Neuron (in vitro differentiated cells): ENCODE results near the gene USP25.

ENCODE experiments used
- H2AFZ ChIP-seq: one replicate; pipeline ENCODE4 v1.6.1; 2013; ENCODE audit warnings: low read depth, mild to moderate bottlenecking, inconsistent platforms, low read length, moderate library complexity
- H3K27me3 ChIP-seq: one replicate; pipeline ENCODE4 v1.6.1; 2013; ENCODE audit warnings: low read length; ENCODE audit not compliant: insufficient read depth
- H3K36me3 ChIP-seq: one replicate; pipeline ENCODE4 v1.6.1; 2013; ENCODE audit warnings: low read length; ENCODE audit not compliant: insufficient read depth
- H3K4me1 ChIP-seq: one replicate; pipeline ENCODE4 v1.6.1; 2013; ENCODE audit warnings: low read length; ENCODE audit not compliant: insufficient read depth
- H3K4me3 ChIP-seq: 2 replicates; pipeline ENCODE4 v1.5.1; 2013; ENCODE audit warnings: mild to moderate bottlenecking, low read length, moderate library complexity
- H3K9me3 ChIP-seq: one replicate; pipeline ENCODE4 v1.6.1; 2013; ENCODE audit warnings: low read length

USP25 gene, protein sequence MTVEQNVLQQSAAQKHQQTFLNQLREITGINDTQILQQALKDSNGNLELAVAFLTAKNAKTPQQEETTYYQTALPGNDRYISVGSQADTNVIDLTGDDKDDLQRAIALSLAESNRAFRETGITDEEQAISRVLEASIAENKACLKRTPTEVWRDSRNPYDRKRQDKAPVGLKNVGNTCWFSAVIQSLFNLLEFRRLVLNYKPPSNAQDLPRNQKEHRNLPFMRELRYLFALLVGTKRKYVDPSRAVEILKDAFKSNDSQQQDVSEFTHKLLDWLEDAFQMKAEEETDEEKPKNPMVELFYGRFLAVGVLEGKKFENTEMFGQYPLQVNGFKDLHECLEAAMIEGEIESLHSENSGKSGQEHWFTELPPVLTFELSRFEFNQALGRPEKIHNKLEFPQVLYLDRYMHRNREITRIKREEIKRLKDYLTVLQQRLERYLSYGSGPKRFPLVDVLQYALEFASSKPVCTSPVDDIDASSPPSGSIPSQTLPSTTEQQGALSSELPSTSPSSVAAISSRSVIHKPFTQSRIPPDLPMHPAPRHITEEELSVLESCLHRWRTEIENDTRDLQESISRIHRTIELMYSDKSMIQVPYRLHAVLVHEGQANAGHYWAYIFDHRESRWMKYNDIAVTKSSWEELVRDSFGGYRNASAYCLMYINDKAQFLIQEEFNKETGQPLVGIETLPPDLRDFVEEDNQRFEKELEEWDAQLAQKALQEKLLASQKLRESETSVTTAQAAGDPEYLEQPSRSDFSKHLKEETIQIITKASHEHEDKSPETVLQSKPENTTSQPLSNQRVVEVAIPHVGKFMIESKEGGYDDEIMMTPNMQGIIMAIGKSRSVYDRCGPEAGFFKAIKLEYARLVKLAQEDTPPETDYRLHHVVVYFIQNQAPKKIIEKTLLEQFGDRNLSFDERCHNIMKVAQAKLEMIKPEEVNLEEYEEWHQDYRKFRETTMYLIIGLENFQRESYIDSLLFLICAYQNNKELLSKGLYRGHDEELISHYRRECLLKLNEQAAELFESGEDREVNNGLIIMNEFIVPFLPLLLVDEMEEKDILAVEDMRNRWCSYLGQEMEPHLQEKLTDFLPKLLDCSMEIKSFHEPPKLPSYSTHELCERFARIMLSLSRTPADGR

DNA sequence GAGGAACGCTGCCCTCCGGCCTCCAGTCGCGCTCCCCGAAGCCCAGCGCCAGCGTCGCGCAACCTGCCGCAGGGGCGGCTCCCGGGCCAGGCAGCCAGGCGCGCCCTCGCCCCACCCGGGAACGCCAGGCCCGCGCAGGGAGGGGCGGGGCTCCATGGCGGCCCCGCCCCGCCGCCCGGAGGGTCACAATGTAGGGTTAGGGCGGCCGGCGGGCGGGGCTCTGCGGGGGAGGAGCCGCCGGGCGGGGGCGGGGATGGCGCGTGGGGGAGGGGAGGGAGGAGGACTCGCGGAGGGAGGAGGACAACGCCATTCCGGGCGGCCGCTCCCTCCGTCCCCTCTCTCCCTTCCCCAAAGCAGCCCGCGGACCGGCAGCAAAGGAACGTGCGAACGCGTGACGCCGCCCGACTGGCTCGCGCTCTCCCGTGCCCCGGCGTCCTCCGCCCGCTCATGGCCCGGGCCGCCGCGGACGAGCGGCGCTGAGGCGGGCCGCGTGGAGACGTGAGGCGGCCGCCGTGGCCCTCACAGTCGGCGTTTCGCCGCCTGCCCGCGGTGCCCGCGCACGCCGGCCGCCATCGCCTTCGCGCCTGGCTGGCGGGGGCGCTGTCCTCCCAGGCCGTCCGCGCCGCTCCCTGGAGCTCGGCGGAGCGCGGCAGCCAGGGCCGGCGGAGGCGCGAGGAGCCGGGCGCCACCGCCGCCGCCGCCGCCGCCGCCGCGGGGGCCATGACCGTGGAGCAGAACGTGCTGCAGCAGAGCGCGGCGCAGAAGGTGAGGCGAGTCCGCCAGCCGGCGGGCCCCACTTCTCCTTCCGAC, at the start of gene USP25:
USP25 (plus strand) TSS at position 309 of the 810 bp plus-strand sequence; CDS start at position 721, 412 bp downstream.
- H3K4me1 ChIP-seq, result peaks cover 13% of the 10 kb centered on the region
- no peaks in the 10 kb centered on the region for H3K36me3 ChIP-seq
- H3K27me3 ChIP-seq, result peaks cover 21% of the 10 kb centered on the region
- peak within 1 kb of the TSS; percentile 85 for H2AFZ ChIP-seq
- peak within 1 kb of the TSS; percentile 81 for H3K4me3 ChIP-seq
- no peaks in the 10 kb centered on the region for H3K9me3 ChIP-seq

DNA sequence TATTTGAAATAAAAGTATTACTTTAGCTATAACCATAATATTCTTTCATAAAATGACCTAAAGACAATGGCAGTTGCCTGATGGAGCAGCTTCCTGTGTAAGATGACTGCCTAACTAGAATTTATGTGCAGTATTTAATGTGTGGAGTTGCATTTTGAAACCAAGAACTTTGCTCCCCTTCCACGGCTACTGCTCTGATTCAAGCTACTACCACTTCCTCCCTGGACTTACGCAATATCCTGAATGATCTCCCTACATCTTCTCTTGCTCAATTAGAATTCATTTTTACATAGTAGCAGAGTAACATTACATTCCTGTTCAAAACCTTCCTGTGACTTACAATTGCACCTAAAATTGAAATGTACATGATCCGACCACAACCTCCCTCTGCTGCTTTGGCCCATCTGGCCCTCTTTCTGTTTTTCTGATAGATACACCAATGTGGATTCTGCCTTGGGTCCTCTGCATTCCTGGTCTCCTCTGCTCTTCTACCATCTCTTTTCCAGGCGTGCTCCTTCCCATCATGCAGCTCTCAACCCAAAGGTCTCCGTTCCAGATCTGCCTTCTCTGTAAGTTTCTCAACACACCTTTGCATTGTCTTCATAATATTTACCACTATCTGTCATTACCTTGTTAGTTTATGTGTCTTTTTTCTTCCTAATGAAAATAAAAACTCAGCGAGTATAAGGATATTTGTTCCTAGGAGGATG, 47.4 kb upstream of the USP25 start:
- H3K27me3 ChIP-seq, result no peaks in the 10 kb centered on the region
- no peaks in the 10 kb centered on the region for H3K36me3 ChIP-seq
- no peaks in the 10 kb centered on the region for H3K9me3 ChIP-seq
- peak overlapping the region; percentile 35 for H2AFZ ChIP-seq
- H3K4me3 ChIP-seq, result no peak overlapping the region
- no peaks in the 10 kb centered on the region for H3K4me1 ChIP-seq

DNA sequence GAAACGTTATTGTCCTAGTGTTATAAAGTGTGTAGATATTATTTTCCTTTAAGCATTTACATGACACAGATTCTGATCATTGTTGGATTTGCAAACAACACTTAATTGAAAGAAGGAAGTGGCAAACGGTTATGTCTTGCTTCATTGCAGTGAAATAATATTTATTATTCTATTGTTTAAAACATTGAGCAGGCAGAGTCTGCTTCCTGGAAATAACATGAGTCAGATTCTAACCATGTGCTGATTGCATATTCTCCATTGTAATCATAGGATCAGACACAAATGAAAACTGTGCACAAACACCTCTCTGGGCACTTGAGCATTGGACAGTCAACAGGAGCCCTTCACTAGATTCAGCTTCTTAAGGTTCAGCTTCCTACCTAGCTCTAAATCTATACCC, 46.8 kb upstream of the USP25 start:
- H3K4me3 ChIP-seq, result no peak overlapping the region
- H3K27me3 ChIP-seq, result no peaks in the 10 kb centered on the region
- H2AFZ ChIP-seq, result no peak overlapping the region
- H3K9me3 ChIP-seq, result no peaks in the 10 kb centered on the region
- H3K4me1 ChIP-seq, result no peaks in the 10 kb centered on the region
- H3K36me3 ChIP-seq, result no peaks in the 10 kb centered on the region

DNA sequence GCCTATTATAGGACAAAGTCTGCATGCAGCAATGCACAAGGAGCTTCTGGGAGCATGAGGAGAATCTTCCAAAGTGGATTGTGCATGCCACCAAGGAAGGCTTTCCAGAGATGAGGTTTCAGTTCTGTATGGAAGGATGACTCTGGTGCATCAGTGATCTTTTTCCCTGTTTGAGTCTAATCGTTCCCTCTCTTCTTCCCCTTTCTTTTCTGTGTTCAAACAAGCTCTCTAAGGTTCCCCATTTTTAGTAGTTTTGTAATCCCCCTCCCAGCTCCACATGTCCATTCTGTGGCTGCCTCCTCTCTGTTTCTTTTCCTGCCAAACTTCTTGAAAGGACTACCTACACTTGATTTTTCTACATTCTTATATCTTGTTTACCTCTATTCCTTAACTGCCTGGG, 43.3 kb upstream of the USP25 start:
- Histone ChIP-seq H3K4me1 (no peaks in the 10 kb centered on the region), H2AFZ (no peak overlapping the region), H3K27me3 (no peaks in the 10 kb centered on the region), H3K9me3 (no peaks in the 10 kb centered on the region), H3K4me3 (no peak overlapping the region), H3K36me3 (no peaks in the 10 kb centered on the region)

DNA sequence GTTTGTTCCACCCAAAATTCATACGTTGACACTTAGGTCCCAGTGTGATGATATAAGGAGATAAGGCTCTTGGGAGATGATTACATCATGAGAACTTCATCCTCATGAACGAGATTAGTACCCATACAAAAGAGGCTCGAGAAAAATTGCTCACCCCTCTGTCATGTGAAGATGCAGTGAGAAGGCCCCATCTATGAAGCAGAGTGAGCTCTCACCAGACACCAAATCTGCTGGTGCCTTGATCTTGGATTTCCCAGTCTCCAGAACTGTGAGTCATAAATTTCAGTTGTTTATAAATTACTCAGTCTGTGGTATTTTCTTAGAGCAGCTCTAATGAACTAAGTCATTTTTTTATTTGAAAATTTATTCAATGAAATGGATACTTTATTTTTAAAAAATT, 42.6 kb upstream of the USP25 start:
- no peak overlapping the region for H2AFZ ChIP-seq
- H3K4me1 ChIP-seq, result no peaks in the 10 kb centered on the region
- H3K27me3 ChIP-seq, result no peaks in the 10 kb centered on the region
- no peak overlapping the region for H3K4me3 ChIP-seq
- H3K9me3 ChIP-seq, result no peaks in the 10 kb centered on the region
- no peaks in the 10 kb centered on the region for H3K36me3 ChIP-seq

DNA sequence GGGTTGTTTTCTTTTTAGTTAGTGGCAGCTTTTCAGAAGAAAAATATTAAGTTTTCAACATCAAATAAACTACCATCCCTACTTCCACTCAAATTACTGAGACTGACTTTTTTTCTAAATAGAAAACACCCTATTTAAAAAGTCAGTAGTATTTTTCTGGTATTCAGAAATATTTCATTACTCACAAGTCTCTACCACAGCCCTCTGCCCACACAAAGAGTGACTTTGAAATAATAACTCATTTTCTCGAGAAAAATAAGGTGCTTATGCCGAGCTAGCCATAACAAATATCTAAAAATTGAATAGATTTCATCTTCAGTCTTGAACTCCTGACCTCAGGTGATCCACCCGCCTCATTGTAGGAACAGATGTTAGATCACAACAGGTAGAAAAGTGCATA, 41.8 kb upstream of the USP25 start:
- Histone ChIP-seq H3K4me1 (no peaks in the 10 kb centered on the region), H2AFZ (no peak overlapping the region), H3K4me3 (no peak overlapping the region), H3K9me3 (no peaks in the 10 kb centered on the region), H3K27me3 (no peaks in the 10 kb centered on the region), H3K36me3 (no peaks in the 10 kb centered on the region)

DNA sequence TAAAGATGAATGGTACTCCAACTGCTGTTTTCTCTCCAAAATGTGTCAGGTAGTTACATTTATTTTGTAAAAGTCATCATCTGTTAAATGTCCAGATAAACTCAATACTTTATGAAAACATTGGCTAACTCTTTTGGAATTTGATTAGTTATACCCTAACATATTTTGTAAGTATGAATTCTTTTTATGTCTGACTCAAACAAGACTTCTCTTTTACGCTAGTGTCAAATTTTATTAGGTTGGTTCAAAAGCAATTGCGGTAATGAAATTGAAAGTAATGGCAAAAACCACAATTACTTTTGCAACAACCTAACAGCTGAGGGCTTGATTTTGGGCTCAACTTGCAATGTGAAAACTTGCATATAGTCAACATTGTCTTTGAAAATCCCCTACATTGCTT, 41.0 kb upstream of the USP25 start:
- Histone ChIP-seq H3K4me1 (no peaks in the 10 kb centered on the region), H2AFZ (no peak overlapping the region), H3K9me3 (no peaks in the 10 kb centered on the region), H3K4me3 (no peak overlapping the region), H3K27me3 (no peaks in the 10 kb centered on the region), H3K36me3 (no peaks in the 10 kb centered on the region)

DNA sequence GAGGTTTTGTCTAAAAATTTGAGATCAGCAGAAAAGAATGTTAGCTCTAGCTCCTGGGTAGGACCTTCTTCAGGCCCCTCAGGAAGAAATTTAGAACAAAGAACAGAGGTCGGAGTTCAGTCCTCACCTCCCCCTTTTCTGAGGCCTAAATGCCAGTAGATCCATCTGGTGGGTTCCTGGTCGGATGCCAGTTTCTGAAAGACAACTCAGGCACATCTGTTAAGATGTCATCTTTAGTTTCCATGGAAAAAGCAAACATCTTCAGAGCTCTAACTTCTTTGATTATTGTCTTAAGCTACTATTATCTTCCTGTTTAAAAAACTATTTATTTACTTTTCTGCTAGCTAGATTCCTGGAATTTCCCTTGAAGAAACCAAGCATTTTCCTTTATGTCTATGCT, 37.1 kb upstream of the USP25 start:
- no peaks in the 10 kb centered on the region for H3K9me3 ChIP-seq
- H3K4me3 ChIP-seq, result no peak overlapping the region

DNA sequence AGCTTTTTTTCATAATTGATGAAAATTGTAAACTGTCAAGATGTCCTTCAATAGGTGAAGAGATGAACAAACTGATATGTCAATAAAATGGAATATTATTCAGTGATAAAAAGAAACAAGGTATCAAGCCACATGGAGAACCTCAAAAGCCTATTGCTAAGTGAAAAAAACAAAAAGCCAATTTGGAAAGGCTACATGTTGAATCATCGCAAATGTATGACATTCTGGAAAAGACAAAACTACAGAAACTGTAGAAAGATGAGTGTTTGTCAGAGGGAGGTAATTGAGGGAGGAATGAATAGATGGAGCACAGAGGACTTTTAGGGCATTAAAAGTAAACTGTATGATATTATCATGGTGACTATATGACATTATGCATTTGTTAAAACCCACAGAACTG, 34.5 kb upstream of the USP25 start:
- no peaks in the 10 kb centered on the region for H3K36me3 ChIP-seq
- H3K27me3 ChIP-seq, result no peaks in the 10 kb centered on the region
- H3K4me1 ChIP-seq, result no peaks in the 10 kb centered on the region
- no peaks in the 10 kb centered on the region for H3K9me3 ChIP-seq
- no peak overlapping the region for H3K4me3 ChIP-seq
- H2AFZ ChIP-seq, result no peak overlapping the region

More for the DNA sequence above, 37.1 kb upstream of the USP25 start:
- Histone ChIP-seq H3K4me1 (no peaks in the 10 kb centered on the region), H3K27me3 (no peaks in the 10 kb centered on the region), H2AFZ (no peak overlapping the region), H3K36me3 (no peaks in the 10 kb centered on the region)

DNA sequence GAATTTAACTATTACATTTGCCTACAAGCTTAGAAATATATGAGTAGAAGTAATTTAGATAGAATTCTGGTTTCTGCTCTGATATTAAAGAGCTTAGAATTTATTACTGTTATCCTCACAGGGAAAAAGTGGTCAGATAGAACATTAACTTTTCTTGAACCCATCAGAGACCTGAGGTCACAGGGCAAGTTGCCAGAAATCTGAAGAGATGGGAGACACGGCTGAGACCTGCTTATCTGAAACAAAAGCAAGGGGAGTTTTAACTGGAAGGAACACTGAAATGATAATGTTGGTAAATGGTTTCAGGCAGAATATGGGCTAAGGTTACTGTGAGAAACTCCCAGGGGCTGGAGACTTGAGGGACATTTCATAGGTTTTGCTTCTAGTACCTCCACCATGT, 28.0 kb upstream of the USP25 start:
- Histone ChIP-seq H2AFZ (no peak overlapping the region), H3K9me3 (no peaks in the 10 kb centered on the region), H3K36me3 (no peaks in the 10 kb centered on the region), H3K4me3 (no peak overlapping the region), H3K27me3 (no peaks in the 10 kb centered on the region), H3K4me1 (no peaks in the 10 kb centered on the region)

DNA sequence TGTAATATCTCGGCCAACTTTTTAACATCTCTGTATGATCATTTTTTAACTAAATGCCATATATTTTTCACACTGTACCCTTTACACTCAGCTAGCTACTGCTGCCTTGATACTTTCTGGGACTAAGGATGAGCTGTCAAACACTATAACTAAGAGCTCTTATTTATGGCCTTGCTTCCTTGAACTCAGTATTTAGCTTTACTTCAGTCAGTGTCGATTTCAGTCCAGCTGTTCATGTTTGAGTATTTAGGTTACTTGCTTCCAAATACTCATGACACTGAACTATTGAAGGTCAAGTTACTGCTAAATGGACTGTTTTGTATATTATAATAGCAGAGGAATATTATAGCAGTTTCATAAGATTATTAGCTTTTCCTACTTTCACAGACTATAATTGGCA, 25.9 kb upstream of the USP25 start:
- H2AFZ ChIP-seq, result no peak overlapping the region
- no peaks in the 10 kb centered on the region for H3K27me3 ChIP-seq
- no peak overlapping the region for H3K4me3 ChIP-seq
- no peaks in the 10 kb centered on the region for H3K36me3 ChIP-seq
- no peaks in the 10 kb centered on the region for H3K9me3 ChIP-seq
- H3K4me1 ChIP-seq, result no peaks in the 10 kb centered on the region

DNA sequence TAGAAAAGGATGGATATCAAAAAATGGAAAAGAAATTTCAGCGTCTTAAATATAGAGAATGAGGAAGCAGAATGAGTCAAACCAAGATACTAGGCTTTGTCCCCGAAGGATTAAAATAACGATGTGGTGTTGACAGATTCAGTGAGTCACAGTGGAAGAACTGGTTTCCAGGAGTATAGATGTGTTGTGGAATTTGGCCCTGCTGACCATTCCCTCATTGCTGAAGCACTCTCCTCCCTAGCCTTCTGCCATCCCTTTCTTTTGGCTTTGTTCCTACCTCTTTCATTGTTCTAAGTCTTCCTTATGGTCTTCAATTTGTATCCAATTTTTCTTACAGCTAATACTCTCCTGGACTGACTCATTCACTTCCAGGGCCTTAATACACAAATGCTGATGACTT, 23.1 kb upstream of the USP25 start:
- Histone ChIP-seq H3K27me3 (no peaks in the 10 kb centered on the region), H3K4me1 (no peaks in the 10 kb centered on the region), H3K4me3 (no peak overlapping the region), H3K9me3 (no peaks in the 10 kb centered on the region), H3K36me3 (no peaks in the 10 kb centered on the region), H2AFZ (no peak overlapping the region)
